Renal pelvis (tissue), 4 donors: ENCODE results near the gene TNNC1. TPM values are rescaled to one million over a fixed set of nuclear protein-coding genes. Genes with fewer than 3 reads are reported as not detected.

Source experiments
- DNase-seq: peaks from one replicate; pipeline ENCODE4 v3.0.0-alpha.2; 2013
- polyA plus RNA-seq, 3 donors: library from polyadenylated mRNA; unstranded; fragments of 120-200 nt; gene quantifications; one replicate each; pipeline ENCODE4 v1.2.1, GENCODE V29; 2013; ENCODE audit not compliant: insufficient read length in 3 of 3

The TNNC1 gene
- polyA plus RNA-seq, 3 donors, result 6.8 to 7.2 (median 7.0) TPM

DNA sequence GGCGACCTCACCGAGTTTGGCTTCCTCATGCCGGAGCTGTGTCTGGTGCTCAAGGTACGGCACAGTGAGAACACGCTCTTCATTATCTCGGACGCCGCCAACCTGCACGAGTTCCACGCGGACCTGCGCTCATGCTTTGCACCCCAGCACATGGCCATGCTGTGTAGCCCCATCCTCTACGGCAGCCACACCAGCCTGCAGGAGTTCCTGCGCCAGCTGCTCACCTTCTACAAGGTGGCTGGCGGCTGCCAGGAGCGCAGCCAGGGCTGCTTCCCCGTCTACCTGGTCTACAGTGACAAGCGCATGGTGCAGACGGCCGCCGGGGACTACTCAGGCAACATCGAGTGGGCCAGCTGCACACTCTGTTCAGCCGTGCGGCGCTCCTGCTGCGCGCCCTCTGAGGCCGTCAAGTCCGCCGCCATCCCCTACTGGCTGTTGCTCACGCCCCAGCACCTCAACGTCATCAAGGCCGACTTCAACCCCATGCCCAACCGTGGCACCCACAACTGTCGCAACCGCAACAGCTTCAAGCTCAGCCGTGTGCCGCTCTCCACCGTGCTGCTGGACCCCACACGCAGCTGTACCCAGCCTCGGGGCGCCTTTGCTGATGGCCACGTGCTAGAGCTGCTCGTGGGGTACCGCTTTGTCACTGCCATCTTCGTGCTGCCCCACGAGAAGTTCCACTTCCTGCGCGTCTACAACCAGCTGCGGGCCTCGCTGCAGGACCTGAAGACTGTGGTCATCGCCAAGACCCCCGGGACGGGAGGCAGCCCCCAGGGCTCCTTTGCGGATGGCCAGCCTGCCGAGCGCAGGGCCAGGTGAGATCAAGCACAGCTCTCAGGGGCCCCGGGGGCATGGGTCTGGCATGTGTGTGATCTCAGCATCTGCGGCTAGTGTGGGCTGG lies 34.2 kb upstream of the TNNC1 start:
- no peak for DNase-seq

DNA sequence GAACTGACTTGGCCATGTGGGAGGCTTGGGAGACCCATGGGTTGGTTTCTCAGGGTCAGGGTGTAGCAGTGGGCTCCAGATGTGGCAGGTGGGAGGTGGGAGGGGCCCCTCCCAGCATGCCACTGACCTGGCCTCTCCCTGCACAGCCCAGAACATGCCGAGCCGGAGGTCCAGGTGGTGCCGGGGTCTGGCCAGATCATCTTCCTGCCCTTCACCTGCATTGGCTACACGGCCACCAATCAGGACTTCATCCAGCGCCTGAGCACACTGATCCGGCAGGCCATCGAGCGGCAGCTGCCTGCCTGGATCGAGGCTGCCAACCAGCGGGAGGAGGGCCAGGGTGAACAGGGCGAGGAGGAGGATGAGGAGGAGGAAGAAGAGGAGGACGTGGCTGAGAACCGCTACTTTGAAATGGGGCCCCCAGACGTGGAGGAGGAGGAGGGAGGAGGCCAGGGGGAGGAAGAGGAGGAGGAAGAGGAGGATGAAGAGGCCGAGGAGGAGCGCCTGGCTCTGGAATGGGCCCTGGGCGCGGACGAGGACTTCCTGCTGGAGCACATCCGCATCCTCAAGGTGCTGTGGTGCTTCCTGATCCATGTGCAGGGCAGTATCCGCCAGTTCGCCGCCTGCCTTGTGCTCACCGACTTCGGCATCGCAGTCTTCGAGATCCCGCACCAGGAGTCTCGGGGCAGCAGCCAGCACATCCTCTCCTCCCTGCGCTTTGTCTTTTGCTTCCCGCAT lies 33.4 kb upstream of the TNNC1 start:
- DNase-seq, result no peak

DNA sequence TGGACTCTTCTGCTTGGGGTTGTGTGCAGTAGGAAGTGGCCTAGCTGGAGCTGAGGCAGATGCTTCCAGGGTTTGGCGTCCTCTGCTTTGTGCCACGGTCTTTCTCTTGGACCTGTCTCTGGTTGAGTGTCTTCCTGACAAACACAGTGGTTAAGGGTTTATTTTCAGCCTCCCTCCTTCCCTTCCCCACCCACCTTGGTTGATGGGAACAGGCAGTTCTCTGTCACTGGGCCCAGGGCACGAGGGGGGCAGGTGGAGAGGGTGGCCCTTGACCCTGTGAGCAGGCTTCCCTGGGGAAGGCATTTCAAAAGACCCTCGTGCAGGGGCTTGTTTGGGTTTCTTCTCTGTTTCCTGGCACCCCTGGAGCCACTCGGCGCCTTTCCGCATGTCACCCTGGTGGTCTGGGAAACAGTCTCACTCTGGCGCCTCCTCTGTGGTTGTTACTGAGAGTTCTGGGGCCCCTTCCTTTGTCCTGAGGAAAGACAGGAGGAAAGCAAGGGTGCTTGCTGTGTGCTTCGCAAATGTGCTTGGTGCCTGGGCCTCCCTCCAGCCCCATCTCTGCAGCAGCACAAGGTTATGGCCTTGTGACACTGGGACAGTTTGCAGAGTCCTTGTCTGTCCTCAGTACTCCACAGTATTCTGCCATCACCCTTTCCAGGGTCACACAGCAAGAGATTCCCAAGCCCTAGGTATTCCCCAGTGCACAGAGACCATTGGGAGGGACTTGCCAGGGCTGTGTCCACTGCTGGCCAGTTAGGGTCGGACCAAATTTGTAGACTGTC lies 31.0 kb upstream of the TNNC1 start:
- DNase-seq, result no peak

DNA sequence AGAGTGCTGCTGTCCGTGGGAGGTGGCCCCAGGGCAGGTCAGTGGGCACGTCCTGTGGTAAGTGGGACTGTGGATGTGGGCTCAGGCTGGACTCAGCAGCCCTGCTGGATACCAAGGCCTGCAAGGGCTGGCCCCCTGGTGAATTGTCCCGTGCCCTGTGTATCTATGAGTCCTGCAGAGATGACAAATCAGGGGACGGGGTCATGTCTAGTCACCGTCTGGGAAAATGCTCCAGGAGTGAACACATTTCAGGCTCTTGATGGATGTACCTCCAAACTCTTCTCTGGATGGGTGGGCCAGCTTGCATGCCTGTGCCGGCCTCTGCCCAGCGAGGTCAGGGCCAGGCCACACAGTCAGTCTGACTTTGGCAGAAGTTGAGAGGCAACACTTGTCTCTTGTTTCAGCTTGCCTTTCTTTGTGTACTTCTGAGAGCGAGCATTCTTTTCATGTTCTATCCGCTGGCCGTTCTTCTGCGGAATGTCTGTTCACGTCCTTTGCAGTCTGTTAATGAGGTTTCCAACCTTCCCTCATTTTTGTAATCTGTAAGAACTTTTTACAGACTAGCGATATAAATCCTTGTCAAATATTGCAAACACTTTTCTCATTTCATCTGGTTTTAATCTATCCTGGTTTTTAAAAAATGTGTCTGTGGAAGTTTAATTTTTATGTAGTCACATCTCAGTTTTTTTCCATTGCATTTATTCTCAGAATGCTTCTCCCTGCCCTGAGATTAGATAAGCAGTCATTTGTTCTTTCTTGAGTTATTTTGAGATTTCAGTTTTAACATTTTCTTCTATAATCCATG lies 29.9 kb upstream of the TNNC1 start:
- no peak for DNase-seq

DNA sequence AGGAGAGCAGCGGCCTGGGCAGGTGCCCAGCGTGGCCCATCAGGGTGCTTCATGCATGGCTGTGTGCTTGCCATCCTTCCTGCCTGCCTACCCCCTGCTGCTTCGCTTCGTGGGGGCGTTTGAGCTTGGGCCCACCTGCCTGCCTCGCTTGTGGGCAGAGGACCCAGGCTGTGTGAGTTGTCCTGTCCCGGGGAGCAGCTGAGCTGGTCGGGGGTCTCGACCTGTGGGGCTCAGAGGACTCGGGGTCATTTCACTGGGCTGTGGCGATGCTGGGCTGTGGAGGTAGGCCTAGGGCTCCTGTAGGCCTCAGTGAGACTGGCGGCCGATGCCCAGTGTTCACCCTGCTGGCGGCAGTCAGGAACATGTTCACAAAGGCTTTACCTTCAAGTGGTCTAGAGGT lies 29.2 kb upstream of the TNNC1 start:
- no peak for DNase-seq

DNA sequence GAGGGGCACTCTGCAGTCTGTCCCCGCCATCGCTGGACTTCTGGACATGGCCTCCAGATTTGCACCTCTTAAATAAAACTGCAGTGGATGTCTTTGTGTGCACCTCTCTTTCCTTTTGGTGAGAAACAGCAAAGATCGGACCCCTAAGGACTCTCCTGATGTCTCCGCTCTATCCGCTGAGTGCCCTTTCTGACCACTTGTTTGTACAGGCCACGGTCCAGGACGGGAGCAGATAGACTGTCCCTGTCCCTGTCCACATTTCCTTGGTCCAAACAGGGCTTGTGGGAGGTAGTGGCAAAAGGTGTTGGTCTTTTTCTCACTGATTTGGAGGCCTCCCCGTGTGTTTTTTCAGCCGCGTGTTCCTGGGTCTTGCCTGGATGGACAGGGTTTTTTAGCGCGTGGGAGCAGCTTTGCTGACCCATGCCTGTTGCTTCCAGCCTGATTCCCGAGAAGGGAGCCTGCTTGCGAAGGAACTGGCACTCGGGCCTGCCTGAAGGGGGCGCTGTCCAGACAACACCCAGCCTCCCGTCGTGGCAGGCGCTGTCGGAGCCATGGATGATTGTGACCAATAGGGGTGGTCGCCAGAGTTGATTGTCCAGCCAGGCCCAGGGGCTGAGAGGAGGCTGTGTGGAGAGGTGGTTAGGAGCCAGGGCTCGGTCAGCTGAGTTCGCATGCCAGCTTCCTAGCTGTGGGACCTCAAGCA lies 28.1 kb upstream of the TNNC1 start:
- no peak for DNase-seq

DNA sequence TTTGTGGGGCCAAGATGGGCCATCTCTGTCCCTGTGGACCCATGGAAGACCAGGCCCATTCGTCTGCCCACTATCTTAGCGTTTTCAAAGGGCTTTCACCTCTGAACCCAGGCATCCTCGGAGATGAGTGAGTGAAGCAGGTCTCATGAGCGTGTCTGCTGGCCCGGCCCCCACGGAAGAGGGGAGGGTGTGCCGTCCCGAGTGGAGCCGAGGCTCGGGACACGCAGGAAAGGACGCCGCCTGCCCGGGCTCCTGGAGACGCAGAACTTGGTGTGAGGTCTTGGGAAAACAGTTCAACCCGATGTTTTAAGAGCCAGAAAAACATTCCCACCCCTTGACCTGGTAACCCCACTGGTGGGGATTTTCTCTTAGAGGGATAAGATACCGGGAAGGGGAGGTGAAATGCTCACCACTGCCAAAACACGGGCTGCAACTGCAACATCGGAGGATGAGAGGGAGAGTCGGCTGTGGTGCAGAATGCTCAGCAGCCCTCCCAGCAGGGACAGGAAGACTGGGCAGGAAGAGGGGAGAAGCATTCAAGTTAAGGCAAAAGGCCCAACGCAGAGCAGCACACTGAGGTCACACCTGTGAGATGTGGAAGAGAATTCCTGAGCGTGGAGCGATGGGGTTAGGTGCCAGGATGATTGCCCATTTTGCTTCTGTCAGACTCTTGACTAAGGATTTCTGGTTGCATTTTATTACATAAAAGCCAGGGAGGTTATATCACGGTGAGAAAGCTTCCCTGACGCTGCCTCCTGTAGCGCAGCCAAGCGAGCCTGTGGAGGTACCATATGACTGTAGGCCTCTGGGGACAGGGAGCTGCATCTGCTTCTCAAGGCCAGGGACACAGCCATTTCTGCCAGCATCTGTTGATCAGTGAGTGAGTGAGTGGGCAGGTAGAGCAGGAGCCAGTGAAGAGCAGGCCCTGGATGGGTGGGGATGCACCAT lies 27.2 kb upstream of the TNNC1 start:
- DNase-seq, result no peak

DNA sequence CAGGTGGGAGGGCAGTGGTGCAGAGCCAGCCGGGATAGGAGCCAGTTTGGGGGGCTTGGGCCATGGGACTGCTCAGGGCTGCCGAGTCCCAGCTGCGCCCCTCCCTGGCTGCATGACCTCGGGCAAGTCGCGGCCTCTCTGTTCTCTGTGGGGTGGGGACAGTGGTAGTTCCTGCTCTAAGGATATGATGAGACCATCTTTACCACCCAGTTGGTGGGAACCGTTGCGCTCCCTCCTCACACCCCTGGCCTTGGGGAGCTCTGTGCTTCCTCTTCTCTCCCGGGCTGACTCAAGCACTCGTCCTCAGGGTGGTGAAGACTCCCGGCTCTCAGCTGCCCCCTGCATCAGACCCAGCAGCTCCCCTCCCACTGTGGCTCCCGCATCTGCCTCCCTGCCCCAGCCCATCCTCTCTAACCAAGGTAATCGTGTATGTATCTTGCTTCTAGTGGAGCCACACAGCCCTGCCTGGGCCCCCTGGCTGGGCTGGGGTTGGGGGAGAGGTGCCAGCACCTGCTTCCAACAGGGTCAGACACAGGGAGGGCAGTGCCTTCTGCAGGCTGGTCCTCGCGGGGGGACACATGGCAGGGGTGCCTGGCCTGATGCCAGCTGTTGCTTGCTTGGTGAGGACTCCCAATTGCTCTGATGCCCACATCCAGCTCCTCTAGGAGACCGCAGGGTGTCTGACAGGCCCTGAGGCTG lies 26.2 kb upstream of the TNNC1 start:
- DNase-seq, result no peak

DNA sequence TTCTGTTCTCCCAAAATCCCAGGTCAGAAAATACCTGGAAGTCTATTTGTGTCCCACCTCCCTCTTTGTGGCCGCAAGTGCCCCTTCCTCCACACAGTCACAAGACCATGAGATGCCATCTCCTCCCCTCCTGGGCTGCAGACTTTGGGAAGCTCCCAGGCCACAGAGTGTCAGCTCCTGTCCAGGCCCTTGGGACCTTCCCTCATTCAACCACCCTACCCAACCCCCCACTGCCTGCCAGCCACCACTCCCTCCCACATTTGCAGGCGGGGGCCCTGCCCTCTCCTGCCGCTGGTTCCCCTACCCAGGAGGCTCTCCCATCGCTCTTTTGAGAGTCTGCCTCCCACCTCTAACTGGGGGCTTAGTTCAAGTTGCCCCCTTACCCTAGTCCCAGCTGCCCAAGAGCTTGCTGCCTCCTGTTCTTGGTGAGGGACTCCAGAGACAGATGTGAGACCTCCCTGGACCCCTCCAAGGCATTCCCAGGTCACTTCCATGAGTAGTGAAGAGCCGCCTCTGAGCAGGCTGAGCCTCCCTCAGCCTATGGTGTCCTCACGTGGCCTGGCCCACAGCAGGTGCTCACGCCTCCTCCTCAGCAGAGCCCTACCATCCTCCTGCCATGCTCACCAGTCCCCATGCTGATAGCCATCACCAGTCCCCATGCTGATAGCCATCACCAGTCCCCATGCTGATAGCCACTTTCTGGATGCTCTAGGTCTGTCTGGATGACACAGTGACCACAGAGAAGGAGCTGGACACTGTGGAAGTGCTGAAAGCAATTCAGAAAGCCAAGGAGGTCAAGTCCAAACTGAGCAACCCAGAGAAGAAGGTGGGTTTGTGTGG lies 25.4 kb upstream of the TNNC1 start:
- no peak for DNase-seq

DNA sequence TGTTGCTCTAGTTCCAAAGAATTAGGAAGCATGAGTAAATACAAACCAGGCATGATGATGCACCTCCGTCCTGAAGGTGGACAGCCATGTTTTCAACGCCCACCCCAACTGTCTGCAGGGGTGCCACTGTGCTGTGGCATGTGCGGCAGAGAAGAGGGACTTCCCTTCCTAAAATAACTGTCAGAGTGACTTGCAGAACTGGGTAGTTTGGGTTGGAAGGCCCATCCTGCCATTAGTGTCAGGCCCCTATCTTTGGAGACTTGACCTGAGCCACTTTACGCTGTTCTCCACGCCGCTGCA lies 23.9 kb upstream of the TNNC1 start:
- DNase-seq, result no peak

DNA sequence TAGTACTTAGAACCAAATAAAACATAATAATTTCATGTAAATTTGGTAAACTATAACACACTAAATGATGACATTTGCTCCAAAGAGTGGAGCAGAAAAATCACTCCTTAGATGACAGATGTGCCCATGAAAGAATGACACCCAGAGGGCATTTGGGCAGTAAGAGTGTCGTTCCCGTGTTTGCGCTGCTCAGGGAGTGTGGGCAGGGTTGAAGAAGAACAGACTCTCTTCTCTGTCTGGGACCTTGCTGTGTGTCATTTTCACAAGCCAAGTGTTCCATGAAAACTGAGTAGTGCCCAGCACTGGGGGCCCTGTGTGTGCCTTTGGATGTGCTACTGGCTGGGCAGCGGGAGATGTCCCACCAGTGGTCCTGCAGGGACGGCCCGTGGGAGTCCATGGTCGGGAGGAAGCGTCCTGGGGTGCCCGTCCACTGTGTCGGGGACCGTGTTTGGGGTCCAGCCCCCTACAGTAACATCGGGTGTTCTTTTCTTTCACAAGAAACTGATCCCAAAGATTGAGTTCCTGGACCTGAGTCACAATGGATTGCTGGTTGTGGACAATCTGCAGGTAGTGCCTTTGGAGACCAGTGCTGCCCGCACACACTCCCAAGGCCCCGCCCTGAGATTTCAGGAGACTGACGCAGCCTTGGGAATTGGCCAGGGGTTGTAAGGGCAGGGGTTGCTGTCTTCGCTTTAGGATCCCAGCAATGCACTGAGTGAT lies 23.4 kb upstream of the TNNC1 start:
- DNase-seq, result no peak

DNA sequence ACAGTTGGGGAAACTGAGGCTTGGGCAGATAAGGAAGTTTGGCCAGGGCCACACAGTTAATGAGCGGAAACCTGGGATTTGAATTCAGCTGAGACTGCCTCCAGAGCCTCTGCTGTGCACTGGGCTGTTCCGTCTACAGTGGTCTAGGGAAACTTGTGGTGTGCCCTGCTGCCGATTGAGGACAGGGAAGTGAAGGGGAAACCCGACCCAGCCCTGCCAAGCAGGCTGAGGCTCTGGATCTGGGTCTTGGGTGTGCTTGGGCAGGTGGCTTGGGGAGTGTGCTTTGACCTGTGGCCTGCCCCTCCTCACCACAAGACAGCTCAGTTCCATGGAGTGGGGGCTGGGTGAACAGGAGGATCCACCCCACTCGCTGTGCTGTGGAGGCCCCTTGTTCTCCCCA lies 19.2 kb upstream of the TNNC1 start:
- no peak for DNase-seq

DNA sequence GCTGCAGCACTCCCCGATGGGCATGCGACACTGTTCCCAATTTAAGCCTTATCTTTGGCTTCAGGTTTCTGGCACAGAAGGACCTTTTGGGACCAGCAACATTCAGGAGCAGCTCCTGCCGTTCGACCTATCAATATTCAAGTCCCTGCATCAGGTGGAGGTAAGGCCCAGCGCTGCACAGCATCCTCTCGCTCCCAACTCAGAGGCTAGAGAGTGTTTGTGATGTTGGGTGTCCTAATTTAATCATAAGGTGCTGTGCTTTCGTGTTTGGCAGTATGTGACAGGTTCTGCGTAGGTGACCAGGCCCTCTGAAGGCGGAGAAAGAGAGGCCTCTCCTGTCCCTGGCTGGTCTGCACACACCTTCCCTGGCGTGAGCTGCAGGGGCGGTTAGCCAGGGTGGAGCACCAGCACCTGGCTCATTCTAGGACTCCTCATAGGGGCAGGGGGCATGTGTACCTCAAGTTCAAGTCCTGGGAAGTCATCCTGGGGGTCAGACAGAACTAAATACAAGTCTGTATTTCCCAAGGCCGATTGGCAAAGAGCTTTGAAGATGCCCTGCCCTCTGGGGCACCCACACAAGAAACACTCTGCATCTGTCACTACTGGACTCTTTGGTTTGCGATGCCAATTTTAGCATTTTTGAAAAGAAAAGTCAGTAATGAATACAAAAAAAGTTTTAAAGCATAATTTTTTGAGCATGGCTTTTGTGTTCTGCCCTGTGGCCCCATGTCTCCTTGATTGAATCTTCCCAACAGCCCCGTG lies 18.6 kb upstream of the TNNC1 start:
- no peak for DNase-seq

DNA sequence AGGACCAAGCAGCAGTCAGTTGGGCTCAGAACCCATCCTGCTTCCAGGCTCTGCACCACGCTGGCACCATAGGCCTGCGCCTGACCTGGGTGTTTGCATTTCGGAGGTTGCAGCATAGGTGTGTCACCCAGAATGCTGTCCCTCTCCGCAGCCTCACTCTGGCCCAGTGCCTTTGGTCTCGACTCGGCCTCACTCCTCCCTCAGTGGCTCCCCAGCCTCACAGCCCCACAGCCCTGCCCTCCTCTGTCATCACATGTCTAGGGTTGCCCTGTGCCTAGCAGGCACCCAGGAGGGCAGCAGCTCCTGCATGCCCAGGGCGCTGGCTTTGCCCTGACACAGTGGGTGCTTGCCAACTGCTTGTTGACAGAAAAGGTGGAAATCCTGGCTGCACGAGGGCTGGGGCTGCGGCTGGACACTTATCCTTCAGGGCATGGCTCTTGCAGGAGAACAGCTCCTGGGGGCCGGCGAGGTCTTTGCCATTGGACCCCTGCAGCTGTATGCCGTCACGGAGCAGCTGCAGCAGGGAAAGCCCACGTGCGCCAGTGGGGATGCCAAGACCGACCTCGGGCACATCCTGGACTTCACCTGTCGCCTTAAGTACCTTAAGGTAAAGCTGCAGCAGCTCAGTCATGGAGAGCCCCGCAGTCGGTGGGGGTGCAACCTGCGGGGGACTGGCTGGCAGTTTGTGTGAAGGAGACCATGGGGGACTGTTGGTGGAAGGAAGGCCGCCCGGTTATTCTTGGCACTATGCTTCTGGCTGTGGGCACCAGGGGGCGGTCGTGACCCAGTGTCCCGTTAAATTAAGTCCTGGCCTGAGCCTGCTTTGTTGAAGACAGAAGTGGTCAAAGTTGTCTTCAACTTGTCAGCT lies 17.8 kb upstream of the TNNC1 start:
- DNase-seq, result no peak

DNA sequence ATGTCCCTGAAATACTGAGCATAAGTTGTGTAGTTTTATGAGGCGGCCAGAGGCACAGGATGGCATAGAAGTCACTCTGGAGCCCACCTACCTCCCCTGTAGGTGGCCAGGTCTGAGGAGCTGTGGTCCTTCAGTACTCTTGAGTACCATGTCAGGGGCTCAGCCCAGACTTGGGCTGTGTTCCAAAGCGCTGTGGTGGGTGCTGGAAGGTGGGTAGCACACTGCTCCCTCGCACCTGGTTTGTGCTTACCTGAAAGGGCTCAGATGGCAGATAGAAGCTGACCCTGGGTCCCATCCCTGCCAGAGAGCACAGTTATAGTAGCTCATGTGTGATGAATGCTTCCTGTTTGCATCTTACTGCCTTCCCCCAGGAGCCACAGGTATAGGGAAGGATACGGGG lies 17.1 kb upstream of the TNNC1 start:
- no peak for DNase-seq

DNA sequence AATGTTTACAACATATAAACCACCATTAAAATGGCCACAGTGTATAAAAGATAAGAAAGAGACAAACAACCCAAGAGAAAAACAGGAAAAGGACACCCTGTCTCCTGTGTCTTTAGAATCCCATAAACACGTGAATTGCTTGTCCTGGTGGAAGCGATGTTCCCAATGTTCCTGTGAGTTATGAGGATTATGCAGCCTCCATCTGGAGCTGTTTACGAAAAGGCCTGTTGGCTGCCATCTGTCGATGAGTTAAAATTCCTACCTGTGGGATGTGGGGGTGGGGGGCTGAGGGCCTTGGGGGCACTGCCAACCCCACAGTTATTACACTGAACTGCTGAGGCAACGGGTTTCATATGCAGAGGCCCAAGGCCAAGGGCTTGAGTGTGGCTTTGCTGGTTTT lies 15.2 kb upstream of the TNNC1 start:
- no peak for DNase-seq
